Measurements from ENCODE around the gene ABCC3. TPM values are rescaled to one million over a fixed set of nuclear protein-coding genes. Genes with fewer than 3 reads are reported as not detected.

ABCC3 gene
- polyA plus RNA-seq, 1 donor = 0.39 TPM

DNA sequence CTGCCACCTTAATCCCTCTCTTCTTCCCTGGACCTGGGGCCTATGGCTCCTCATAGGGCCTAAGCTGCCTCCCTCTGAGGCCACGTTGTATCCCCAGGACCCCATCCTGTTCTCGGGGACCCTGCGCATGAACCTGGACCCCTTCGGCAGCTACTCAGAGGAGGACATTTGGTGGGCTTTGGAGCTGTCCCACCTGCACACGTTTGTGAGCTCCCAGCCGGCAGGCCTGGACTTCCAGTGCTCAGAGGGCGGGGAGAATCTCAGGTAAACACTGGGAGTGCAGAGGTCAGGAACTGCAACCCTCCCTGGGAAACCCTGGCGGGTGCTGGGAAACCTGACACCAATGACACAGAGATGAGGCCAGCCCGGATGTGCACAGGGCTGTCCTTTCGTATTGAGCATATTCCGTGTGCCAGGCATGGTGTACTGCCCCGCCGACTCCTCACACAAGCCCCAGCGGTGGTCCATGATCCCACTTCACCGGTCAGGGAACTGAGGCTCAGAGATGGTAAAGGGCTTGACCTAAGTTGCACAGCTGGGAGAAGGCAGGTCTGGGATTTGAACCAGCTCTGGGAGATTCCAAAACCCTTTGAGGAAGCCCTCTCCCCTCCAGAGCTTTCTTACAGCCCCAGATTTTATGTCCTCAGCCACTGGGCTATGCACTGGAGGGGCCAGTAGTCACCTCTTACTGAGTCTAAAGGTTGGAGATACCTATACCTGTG is 50.1 kb downstream of the ABCC3 start:
- DNase-seq (ENCODE audit: low read depth) = no peak

- no peak for DNase-seq (ENCODE audit: low read depth)
Measured at GRCh38 chr17:50685334-50685665, 50.6 kb downstream of the ABCC3 start.

DNA sequence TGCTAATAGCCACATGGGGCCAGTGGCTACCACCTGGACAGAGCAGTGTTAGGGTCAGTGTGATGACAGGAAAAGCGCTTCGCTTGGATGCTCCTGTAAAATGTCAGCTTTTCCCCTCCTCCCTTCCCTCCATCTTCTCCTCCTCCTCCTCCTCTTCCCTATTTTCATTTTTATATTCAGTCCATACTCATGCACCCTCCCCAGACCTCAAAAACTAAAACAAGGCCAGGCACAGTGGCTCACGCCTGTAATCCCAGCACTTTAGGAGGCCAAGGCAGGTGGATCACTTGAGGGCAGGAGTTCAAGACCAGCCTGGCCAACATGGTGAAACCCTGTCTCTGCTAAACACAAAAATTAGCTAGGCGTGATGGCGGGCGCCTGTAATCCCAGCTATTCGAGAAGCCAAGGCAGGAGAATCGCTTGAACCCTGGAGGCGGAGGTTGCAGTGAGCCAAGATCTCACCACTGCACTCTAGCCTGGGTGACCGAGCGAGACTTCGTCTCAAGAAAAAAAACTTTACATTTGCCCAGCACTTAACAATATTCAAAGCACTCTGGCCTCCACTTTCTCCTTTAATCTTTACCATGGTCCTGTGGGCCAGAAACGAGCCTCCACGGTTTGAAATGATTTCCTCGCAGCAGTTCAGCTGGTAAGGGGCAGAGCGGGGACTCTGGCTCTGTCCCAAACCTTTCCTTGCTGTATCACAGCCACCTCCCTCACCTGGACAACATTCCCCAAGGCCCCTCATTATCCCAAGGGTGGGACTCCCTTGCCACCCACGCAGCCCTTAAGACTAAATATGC is 51.2 kb downstream of the ABCC3 start:
- no peak for DNase-seq (ENCODE audit: low read depth)

GRCh38 chr17:50686494-50687199 is 52.0 kb downstream of the ABCC3 start:
- no peak for DNase-seq (ENCODE audit: low read depth)

DNA sequence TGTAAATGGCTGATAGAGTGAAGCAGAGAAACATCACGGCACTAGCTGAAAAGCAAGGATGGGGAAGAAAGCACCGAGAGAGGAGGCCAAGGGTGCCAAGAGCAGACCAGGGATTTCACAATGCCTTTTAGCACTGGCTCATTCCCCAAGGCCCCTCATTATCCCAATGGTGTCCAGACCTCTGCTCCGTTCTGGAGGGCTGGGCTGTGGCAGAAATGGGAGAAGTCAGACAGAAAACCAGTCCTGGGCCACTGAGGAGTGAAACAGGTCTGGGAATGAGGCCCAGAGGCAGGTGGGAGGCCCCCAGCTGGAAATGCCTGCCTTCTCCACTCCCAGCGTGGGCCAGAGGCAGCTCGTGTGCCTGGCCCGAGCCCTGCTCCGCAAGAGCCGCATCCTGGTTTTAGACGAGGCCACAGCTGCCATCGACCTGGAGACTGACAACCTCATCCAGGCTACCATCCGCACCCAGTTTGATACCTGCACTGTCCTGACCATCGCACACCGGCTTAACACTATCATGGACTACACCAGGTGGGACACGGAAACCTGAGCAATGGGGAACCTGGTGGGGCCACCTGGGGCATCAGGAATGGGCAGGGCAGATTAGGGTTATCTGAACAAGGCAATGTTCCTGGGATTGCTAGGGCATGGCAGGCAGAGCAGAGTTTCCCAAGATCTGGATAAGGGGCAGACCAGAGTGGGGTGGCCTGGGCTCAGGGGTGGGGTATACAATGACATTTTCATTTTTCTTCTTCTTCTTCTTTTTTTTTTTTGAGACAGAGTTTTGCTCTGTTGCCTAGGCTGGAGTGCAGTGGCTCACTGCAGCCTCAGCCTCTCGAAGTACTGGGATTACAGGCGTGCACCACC is 52.8 kb downstream of the ABCC3 start:
- no peak for DNase-seq (ENCODE audit: low read depth)

GRCh38 chr17:50688245-50688644 is 53.6 kb downstream of the ABCC3 start:
- no peak for DNase-seq (ENCODE audit: low read depth)

DNA sequence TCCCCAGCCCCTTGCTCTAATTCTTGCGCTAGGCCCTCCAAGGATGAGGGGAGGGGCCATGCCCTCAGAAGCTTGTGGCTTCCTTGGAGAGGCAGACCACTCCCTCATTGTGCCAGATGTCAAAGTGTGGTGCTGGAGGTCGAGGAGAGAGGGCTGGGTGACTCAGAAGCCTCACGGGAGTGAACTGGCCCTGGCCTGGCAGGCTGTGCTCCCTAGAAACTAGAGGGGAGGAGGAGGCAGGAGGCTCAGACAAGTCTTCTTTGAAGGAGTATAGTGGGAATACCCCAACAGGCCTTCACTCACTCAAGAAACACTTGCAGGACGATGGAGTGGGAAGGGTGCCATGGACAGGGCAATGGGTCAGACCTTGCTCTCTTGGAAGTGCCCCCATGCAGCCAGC is 54.6 kb downstream of the ABCC3 start:
- DNase-seq (ENCODE audit: low read depth) = no peak

- no peak for DNase-seq (ENCODE audit: low read depth)
Measured at GRCh38 chr17:50689956-50690886, 55.5 kb downstream of the ABCC3 start.

GRCh38 chr17:50690887-50691549 is 56.3 kb downstream of the ABCC3 start:
- DNase-seq (ENCODE audit: low read depth) = no peak

GRCh38 chr17:50691550-50692447 is 57.1 kb downstream of the ABCC3 start:
- DNase-seq (ENCODE audit: low read depth) = no peak

- DNase-seq (ENCODE audit: low read depth) = no peak
Measured at GRCh38 chr17:50692448-50693035, 57.9 kb downstream of the ABCC3 start.

DNA sequence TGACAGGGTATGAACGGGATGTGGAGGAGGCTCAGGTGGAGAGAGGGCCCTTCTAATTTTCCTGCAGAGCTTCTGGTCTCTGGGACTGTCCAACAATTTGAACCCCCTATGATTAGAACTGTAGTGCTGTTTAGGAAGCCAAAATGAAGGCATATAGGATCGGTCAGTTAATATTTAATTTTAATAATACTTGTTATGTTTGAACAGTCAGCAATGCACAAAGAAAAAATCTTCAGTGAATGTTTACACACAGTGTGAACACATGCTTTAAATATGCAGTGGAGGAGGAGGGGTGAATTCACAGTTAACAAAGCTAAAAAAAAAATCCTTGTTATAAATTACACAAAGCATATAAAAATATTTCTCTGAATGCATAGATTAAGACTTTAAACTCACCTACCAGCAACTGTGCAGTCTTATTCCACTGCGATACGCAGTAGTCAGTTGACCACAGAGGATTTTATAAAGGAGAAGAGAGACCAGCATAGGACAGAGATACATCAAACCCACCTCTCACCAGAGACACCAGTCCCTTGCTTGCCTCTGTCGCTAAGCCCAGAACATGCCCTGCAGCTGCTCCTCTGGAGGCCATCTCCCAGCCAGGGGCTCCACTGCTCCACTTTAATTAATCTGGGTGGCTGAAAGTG is 58.5 kb downstream of the ABCC3 start:
- no peak for DNase-seq (ENCODE audit: low read depth)

- DNase-seq (ENCODE audit: low read depth) = no peak
Measured at GRCh38 chr17:50696365-50696879, 61.7 kb downstream of the ABCC3 start.

DNA sequence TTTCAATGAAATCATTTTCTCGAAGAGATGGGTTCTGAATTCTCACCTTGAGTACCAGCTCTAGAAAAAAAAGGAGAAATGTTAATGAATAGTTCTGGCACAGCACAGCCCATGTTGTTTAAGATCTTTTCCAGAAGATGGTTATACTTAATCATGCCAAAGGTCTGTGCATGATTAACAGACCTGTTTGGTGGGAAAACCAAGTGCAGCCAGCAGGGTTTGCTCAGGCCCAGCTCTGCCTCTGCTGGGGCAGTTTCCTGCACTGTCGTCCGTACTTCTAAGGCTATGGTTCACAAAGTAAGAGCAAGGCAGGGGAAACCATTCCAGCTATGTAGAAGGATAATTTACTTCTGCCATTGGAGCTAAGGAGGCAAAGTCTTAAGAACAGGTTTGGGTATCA is 62.4 kb downstream of the ABCC3 start:
- no peak for DNase-seq (ENCODE audit: low read depth)

DNA sequence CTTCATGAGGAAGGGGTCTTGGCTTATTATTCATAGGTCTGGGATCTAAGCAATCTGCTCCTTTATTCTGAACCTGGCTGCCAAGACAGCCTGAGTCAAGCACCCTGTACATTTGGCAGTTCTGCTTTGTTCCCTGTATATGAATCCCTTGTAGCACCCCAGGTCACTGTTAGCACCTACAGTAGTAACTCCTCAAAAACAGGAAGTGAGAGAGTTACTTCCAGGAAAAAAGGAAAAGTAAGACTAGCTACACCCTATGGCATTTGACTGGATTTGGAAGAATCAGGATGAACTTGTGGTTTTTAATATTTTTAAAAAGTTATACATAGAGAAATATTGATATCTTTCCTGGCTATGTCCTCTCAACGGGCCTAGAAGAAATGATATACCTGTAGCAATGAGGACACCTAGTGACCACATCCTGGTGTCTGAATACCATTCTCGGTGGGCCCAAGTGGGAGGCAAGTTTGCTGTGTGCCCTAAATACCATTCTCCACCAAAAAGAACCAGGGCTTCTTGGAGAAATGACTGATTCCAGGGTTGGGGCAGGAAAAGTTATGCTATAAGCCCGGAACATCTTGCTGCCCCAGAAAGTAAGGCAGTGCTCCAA is 63.1 kb downstream of the ABCC3 start:
- no peak for DNase-seq (ENCODE audit: low read depth)

GRCh38 chr17:50699410-50699809 is 64.7 kb downstream of the ABCC3 start:
- DNase-seq (ENCODE audit: low read depth) = no peak

DNA sequence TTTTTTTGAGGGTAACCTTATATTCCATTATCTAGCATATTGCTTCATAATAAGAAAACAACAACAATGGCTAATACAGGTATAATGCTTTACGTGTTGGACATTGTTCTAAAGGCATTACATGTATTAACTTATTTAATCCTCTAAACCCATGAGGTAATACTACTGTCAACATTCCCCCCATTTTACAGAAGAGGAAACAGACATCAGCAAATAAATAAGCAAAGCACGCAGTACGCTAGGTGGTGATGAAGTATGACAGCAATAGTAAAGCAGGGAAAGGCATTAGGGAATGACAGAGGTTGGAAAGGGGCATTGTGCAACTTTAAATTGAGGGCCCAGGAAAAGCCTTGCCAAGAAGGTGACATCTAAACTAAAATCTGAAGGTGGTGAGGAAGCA is 68.5 kb downstream of the ABCC3 start:
- DNase-seq (ENCODE audit: low read depth) = no peak
